Tibial nerve (tissue), 4 donors: ENCODE measurements around the gene C16orf74. TPM values are rescaled to one million over a fixed set of nuclear protein-coding genes. Genes with fewer than 3 reads are reported as not detected.

Experiments
- DNase-seq, 2 donors: peaks; one replicate each; pipeline ENCODE4 v3.0.0-alpha.2; 2019; ENCODE audit warnings: low spot score in 2 of 2
- H3K27ac ChIP-seq, 4 donors: fragments of 200-600 bp; sonication (generic) in 3 of 4; one replicate each; pipeline ENCODE4 v1.5.1; 2017 to 2019; ENCODE audit warnings: mild to moderate bottlenecking in 1 of 4
- H3K27me3 ChIP-seq, 2 donors: fragments of 200-600 bp; sonication (generic) in 1 of 2; one replicate each; pipeline versions ENCODE4 v1.5.1 to v1.6.0; 2017 to 2019
- H3K36me3 ChIP-seq, 3 donors: fragments of 200-600 bp; sonication (generic); one replicate each; pipeline ENCODE4 v1.5.1; 2018 to 2019
- H3K4me1 ChIP-seq, 4 donors: fragments of 200-600 bp; sonication (generic) in 3 of 4; one replicate each; pipeline ENCODE4 v1.5.1; 2017 to 2019
- H3K4me3 ChIP-seq, 4 donors: fragments of 200-600 bp; sonication (generic) in 3 of 4; one replicate each; pipeline ENCODE4 v1.5.1; 2017 to 2019; ENCODE audit warnings: mild to moderate bottlenecking in 1 of 4, moderate library complexity in 1 of 4
- H3K9me3 ChIP-seq, 4 donors: fragments of 200-600 bp; sonication (generic) in 3 of 4; one replicate each; pipeline ENCODE4 v1.5.1; 2017 to 2019
- CTCF ChIP-seq, 5 experiments: fragments of 200-600 bp in 3 of 5; fragments of 450-650 bp in 2 of 5; sonication (generic) in 3 of 5; IDR thresholded peaks; one replicate each; pipeline ENCODE4 v1.5.1; 2016 to 2019; ENCODE audit warnings: antibody characterized with exemption in 5 of 5, mild to moderate bottlenecking in 3 of 5, moderate library complexity in 2 of 5
- EP300 ChIP-seq, 2 donors: sonication (generic); formaldehyde crosslinking; IDR thresholded peaks; one replicate each; pipeline ENCODE4 v1.6.1; 2017; ENCODE audit warnings: antibody characterized with exemption in 2 of 2, mild to moderate bottlenecking in 1 of 2
- POLR2A ChIP-seq, 2 donors: fragments of 450-650 bp; IDR thresholded peaks; one replicate each; pipeline ENCODE4 v1.6.1; 2017; ENCODE audit warnings: antibody characterized with exemption in 2 of 2, mild to moderate bottlenecking in 2 of 2, moderate library complexity in 2 of 2
- WGBS, 2 donors: methylation state at CpG; one replicate each; pipeline ENCODE4 v1.1.5; 2018; 5-methylcytosine and 5-hydroxymethylcytosine counted together
- total RNA-seq, 4 donors: library from RNA; depleted of rRNA; stranded (reverse); fragments of >200 nt; gene quantifications; one replicate each; pipeline ENCODE4 v1.1.0, GENCODE V29; 2016

C16orf74 gene
- total RNA-seq, 4 donors from 2014 or later, result 1.5 to 2.5 TPM; not detected in 2

- no peak overlapping the region for H3K4me3 ChIP-seq
- 65 to 69% methylated on average over 4 of the region's 4 CpGs for WGBS, 2 donors
- TF ChIP-seq POLR2A (IDR thresholded peaks at IDR 0.05), result no peak
- TF ChIP-seq EP300 (IDR thresholded peaks at IDR 0.05), result no peak
- TF ChIP-seq CTCF (IDR thresholded peaks at IDR 0.05), result no peak
- H3K9me3 ChIP-seq, result no peaks in the 10 kb centered on the region
- H3K27ac ChIP-seq, result peak overlapping the region in 1 of 4 donors; percentile 9
- peaks cover 0 to 8% (median 0%) of the 10 kb centered on the region in 4 donors for H3K4me1 ChIP-seq
- no peaks in the 10 kb centered on the region for H3K27me3 ChIP-seq
- peaks cover 6 to 90% (median 13%) of the 10 kb centered on the region in 3 donors for H3K36me3 ChIP-seq
- no peak for DNase-seq
Observed at GRCh38 chr16:85777583-85778310, 26.9 kb upstream of the C16orf74 start.

GRCh38 chr16:85774811-85775210, 23.9 kb upstream of the C16orf74 start:
- H3K4me3 ChIP-seq, result no peak overlapping the region
- no peak overlapping the region for H3K27ac ChIP-seq
- H3K4me1 ChIP-seq, result no peaks in the 10 kb centered on the region
- no peaks in the 10 kb centered on the region for H3K9me3 ChIP-seq
- TF ChIP-seq CTCF (IDR thresholded peaks at IDR 0.05) (no peak), EP300 (IDR thresholded peaks at IDR 0.05) (no peak), POLR2A (IDR thresholded peaks at IDR 0.05) (no peak)
- no peaks in the 10 kb centered on the region for H3K27me3 ChIP-seq
- WGBS, 2 donors, result 93 to 96% methylated on average over 8 of the region's 8 CpGs
- no peak for DNase-seq
- peaks cover 4 to 93% (median 6%) of the 10 kb centered on the region in 3 donors for H3K36me3 ChIP-seq

GRCh38 chr16:85774136-85774535, 23.2 kb upstream of the C16orf74 start:
- H3K4me3 ChIP-seq, result no peak overlapping the region
- no peaks in the 10 kb centered on the region for H3K9me3 ChIP-seq
- no peaks in the 10 kb centered on the region for H3K27me3 ChIP-seq
- H3K4me1 ChIP-seq, result no peaks in the 10 kb centered on the region
- no peak overlapping the region for H3K27ac ChIP-seq
- TF ChIP-seq CTCF (IDR thresholded peaks at IDR 0.05) (no peak), EP300 (IDR thresholded peaks at IDR 0.05) (no peak), POLR2A (IDR thresholded peaks at IDR 0.05) (no peak)
- H3K36me3 ChIP-seq, result peaks cover 4 to 90% (median 6%) of the 10 kb centered on the region in 3 donors
- no peak for DNase-seq
- WGBS, 2 donors, result 78 to 80% methylated on average over 6 of the region's 6 CpGs

GRCh38 chr16:85773044-85773443, 22.1 kb upstream of the C16orf74 start:
- no peaks in the 10 kb centered on the region for H3K9me3 ChIP-seq
- H3K27me3 ChIP-seq, result no peaks in the 10 kb centered on the region
- no peak overlapping the region for H3K4me3 ChIP-seq
- no peaks in the 10 kb centered on the region for H3K4me1 ChIP-seq
- 93 to 95% methylated on average over 6 of the region's 6 CpGs for WGBS, 2 donors
- no peak for DNase-seq
- no peak overlapping the region for H3K27ac ChIP-seq
- TF ChIP-seq CTCF (IDR thresholded peaks at IDR 0.05) (no peak), POLR2A (IDR thresholded peaks at IDR 0.05) (no peak), EP300 (IDR thresholded peaks at IDR 0.05) (no peak)
- peaks cover 2 to 79% (median 4%) of the 10 kb centered on the region in 3 donors for H3K36me3 ChIP-seq

- no peaks in the 10 kb centered on the region for H3K4me1 ChIP-seq
- 91% methylated on average over 6 of the region's 6 CpGs for WGBS, 2 donors
- DNase-seq, result no peak
- H3K4me3 ChIP-seq, result no peak overlapping the region
- H3K36me3 ChIP-seq, result peaks cover 0 to 56% (median 0%) of the 10 kb centered on the region in 3 donors
- H3K27ac ChIP-seq, result no peak overlapping the region
- TF ChIP-seq EP300 (IDR thresholded peaks at IDR 0.05), result no peak
- no peak for TF ChIP-seq POLR2A (IDR thresholded peaks at IDR 0.05)
- TF ChIP-seq CTCF (IDR thresholded peaks at IDR 0.05), result no peak
- no peaks in the 10 kb centered on the region for H3K27me3 ChIP-seq
- H3K9me3 ChIP-seq, result no peaks in the 10 kb centered on the region
Observed at GRCh38 chr16:85770741-85771140, 19.8 kb upstream of the C16orf74 start.
